HG02840 (cell line): ENCODE data around the gene ATRNL1.

Experiments used
- ATAC-seq: cut with Tn5 transposase; IDR thresholded peaks from one replicate; pipeline ENCODE4 v1.9.1; 2021; ENCODE audit warnings: mild to moderate bottlenecking, moderate library complexity, moderate number of reproducible peaks; ENCODE audit not compliant: unreplicated experiment, low FRiP score

ATRNL1 gene

GRCh38 chr10:115968236-115968635, 875.1 kb downstream of the ATRNL1 start:
- ATAC-seq = no peak

- ATAC-seq = no peak
Measured at GRCh38 chr10:115969591-115969990, 876.4 kb downstream of the ATRNL1 start.

- ATAC-seq = no peak
Measured at GRCh38 chr10:115971921-115972320, 878.8 kb downstream of the ATRNL1 start.

- no peak for ATAC-seq
Measured at GRCh38 chr10:115972426-115972825, 879.3 kb downstream of the ATRNL1 start.

GRCh38 chr10:115974351-115974750, 881.2 kb downstream of the ATRNL1 start:
- ATAC-seq = no peak

- no peak for ATAC-seq
Measured at GRCh38 chr10:115974816-115975430, 881.8 kb downstream of the ATRNL1 start.

DNA sequence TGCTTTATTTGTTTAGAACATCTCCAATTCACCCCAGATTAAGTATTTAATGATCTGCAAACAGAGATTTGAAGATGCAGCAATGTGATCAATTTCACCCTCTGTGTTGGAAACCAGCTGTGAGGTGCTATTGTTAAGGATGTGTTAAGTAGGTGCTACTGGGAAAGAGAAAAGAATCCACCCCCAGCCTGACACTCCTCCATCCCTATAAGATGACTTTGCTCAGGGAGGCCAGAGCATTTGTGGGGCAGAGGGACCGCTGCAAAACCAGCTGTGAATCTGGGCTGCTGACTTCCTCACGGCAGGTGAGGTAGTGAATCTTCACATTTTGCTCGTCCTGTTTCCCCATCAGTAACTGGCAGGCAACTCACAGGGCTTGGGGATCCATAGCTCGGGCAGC, 882.3 kb downstream of the ATRNL1 start:
- ATAC-seq = no peak

GRCh38 chr10:115976342-115976741, 883.2 kb downstream of the ATRNL1 start:
- ATAC-seq = no peak

DNA sequence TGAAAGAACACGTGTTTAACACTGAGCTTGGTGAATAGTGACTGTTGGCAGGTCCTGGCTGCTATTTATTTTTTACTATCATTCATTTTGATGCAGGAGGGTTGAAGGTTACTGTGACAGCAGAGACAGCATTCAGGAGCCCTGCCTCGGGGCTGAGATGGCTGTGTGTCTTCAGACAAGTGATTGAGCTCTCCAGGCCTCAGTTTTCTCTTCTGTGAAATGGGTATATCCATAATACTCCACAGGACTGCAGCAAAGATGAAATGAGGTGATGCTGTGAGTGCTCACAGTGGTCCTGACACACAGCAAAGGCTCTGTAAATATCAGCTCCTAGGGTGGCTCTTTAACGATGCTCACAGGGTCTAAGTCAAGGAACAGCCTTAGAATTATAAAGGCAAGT, 884.7 kb downstream of the ATRNL1 start:
- ATAC-seq = no peak

GRCh38 chr10:115979576-115979975, 886.4 kb downstream of the ATRNL1 start:
- ATAC-seq = no peak

GRCh38 chr10:115980470-115980869, 887.3 kb downstream of the ATRNL1 start:
- no peak for ATAC-seq

DNA sequence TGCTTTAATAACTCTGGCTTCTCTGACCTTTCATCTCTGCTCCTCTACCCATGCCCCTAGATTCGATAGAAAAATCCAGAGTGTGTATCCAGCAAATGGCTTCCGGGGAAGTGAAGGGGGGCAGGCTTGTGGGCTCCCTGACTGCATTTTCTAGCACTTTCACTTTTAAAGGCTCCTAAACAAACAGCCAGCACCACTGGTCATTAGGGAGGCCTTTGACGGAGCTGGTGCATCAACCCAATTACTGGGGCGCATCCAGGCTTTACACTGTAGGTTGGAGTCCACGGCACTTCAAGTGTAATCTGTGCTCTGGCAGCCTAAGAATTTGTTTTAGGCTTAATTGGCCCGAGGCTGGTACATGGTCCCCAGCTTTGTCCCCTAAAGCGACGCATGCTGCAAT, 887.9 kb downstream of the ATRNL1 start:
- ATAC-seq = no peak

DNA sequence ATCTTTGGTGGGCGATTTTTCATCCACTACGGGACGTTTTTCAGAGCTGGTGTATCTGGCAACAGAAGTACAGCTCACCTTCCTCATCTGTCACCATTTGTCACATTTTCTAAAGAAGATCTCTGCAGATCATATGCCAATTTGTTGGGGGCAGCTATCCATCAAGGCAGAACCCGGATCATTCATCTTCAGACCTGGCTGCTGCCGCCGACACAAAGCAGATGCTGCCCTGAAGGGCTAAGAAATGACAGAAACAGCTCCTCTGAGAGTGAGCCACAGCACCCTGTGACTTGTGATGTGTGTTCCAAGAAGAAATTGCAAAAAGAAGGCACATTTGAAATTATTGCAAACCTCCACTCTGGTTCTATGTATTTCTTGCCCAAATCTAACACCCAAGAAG, 888.9 kb downstream of the ATRNL1 start:
- no peak for ATAC-seq

DNA sequence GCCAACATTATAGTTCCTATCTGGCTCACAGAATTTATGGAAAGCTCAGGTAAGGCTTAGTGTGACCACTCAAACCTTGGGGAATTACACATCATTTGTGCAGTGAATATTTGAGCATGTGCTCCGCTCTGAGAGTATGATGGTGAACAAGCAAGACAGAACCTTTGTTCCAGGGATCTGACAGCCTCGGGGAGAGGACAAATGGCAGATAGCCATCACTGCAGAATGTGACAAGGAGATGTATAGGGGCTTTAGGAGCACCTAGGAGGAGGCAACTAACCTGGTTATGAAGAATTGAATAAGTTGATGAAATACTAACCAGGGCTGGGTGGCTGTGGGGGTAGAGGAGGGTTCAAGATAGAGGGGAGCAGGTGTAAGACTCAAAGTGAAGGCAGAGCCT, 889.4 kb downstream of the ATRNL1 start:
- no peak for ATAC-seq

DNA sequence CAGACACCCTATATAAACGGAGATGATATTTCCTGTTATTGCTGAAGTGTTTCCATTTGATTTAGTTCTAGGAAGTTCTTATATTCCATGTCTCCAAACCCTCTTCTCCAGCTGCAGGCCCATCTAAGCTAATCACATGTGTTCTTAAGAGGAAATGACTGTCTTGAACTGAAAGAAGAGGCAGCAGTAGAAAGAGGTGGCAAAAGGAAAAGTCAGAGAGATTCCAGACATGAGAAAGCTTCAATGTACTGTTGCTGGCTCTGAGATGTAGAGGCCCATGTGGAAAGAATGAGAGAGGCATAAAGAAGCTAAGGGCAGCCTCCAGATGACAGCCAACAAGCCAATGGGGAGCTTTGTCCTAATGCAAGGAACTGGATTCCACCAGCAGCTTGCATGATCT, 892.6 kb downstream of the ATRNL1 start:
- no peak for ATAC-seq

GRCh38 chr10:115988380-115988779, 895.2 kb downstream of the ATRNL1 start:
- no peak for ATAC-seq

GRCh38 chr10:115989621-115990020, 896.5 kb downstream of the ATRNL1 start:
- no peak for ATAC-seq

DNA sequence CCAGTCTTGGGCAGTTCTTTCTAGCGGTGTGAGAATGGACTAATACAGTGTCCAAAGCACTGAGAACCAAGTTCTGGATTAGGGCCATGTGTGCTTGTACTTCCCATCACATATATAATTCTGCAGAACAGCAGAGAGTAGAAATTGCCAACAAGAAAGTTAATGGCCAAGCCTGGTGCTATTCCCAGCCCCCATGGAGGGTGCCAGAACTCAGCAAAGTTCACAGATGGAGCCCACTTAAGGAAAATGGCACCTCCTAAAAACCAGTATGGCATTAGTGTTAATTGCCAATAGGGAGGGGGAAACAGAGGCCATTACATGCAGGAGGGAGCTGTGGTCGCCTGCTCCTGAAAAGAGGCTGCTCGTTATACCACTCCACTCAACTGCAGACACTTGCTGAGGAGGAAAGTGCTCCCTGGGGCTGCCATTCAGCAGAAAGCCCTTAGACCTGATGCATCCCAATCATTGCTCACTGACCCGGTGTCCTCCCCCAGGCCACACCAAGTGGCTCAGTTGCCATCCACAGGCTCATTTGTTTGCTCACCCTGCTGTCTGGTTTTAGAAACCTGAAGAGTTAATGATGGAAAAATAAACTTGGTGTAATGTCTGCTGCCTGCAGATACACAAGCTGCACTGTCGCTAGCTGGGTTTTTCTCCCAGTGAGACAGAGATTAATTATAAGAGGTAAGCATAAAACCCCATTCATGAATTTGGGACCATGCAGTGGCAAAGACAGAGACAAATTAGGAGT, 899.2 kb downstream of the ATRNL1 start:
- ATAC-seq = no peak

DNA sequence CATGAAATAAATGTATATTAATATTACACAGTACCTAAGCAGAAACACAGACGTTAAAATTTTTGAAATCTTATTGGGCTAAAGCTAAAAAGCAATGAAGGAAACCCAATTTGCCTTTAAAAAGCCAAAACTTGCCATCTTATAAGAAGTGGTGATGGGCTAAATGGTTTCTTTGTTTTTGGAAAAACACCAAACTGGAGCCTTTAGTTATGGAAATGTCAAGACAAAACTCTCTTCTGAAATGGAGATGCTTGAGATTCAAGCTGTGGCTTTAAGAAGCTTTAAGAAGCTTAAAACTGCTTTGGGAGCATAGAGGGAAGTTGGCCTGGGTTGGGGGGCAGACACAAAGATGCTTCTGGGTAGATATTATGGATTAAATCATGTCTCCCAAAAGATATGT, 902.9 kb downstream of the ATRNL1 start:
- no peak for ATAC-seq

DNA sequence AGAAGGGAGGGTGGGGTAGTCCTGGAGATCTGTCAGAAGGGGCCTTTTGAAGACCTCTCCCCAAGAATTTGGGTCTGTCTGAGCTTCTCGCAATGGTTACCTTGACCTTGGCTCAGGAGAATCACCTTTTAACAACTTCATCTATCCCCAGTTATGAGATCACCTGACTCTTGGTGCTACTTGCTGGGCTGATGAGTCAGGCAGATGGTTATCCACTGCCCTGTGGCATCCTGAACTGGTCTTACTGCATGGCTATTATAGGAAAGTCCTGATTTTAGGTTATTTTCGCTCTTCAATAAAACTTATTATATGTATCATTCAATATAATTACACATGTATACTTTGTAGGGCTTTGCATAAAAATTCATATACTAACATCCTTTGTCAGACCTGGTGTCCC, 905.1 kb downstream of the ATRNL1 start:
- no peak for ATAC-seq
